Erythroblast (primary cell): Measurements from ENCODE around the gene DSC2.

Source experiments
- GATA1 ChIP-seq: IDR thresholded peaks from 2 replicates; pipeline ENCODE4 v1.6.1; 2011; ENCODE audit warnings: low read depth, mild to moderate bottlenecking, control low read depth, low read length, moderate library complexity
- POLR2A ChIP-seq: IDR thresholded peaks from 2 replicates; pipeline ENCODE4 v1.6.1; 2011; ENCODE audit warnings: mild to moderate bottlenecking, low read length

GRCh38 chr18:31034541-31034940 is 67.7 kb downstream of the DSC2 start:
- TF ChIP-seq POLR2A (no peak), GATA1 (no peak)
